Measurements from ENCODE around the gene ITPR3.

- TF ChIP-seq, protein P1, sequence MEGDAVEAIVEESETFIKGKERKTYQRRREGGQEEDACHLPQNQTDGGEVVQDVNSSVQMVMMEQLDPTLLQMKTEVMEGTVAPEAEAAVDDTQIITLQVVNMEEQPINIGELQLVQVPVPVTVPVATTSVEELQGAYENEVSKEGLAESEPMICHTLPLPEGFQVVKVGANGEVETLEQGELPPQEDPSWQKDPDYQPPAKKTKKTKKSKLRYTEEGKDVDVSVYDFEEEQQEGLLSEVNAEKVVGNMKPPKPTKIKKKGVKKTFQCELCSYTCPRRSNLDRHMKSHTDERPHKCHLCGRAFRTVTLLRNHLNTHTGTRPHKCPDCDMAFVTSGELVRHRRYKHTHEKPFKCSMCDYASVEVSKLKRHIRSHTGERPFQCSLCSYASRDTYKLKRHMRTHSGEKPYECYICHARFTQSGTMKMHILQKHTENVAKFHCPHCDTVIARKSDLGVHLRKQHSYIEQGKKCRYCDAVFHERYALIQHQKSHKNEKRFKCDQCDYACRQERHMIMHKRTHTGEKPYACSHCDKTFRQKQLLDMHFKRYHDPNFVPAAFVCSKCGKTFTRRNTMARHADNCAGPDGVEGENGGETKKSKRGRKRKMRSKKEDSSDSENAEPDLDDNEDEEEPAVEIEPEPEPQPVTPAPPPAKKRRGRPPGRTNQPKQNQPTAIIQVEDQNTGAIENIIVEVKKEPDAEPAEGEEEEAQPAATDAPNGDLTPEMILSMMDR (IDR thresholded peaks at IDR 0.05): no peak
- TF ChIP-seq POLR2A (IDR thresholded peaks at IDR 0.05): no peak
Observed at GRCh38 chr6:33697845-33698244, 76.7 kb downstream of the ITPR3 start.
